ENCODE measurements around the gene FCER2.

FCER2 gene

DNA sequence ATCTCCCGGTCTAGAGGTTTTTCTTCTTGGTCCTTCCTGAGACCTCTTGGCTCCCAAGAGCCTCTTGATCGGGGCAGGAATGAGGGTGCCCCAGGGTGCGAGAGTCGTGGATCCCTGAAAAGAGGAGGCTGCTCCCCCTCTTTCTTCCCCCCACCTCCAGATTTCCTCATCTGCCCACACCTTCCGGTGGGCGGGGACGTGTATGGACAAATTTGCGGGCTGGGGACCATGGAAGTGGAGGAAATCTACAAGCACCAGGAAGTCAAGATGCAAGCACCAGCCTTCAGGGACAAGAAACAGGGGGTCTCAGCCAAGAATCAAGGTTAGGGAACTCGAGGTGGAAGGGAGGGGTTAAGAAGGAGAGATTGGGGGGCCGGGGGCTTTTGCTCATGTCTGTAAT is 25.1 kb downstream of the FCER2 start, which contains the start of gene MCEMP1:
Gene MCEMP1, plus strand, starts transcription at position 237 of the 400 bp plus-strand sequence. Its CDS starts 31 bp downstream, at position 268.
- DNase-seq (ENCODE audit: low spot score): no peak

DNA sequence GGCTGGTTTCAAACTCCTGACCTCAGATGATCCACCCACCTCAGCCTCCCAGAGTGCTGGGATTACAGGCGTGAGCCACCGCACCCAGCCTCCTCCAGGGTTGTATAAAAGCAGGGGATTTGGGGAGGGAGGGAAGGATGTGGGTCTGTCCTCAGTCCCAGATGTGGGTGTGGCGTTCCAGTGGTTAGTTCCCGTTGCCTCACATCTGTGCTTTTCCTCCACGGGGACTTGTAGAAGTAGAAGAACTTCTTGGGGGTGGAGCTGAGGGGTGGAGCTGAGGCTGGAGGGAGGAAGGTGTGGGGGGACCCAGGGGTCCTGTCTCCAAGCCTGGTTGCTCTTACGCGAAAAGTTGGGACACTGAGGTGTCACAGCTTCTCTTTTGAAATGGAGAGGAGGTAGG is 25.6 kb downstream of the FCER2 start:
- DNase-seq (ENCODE audit: low spot score): no peak

DNA sequence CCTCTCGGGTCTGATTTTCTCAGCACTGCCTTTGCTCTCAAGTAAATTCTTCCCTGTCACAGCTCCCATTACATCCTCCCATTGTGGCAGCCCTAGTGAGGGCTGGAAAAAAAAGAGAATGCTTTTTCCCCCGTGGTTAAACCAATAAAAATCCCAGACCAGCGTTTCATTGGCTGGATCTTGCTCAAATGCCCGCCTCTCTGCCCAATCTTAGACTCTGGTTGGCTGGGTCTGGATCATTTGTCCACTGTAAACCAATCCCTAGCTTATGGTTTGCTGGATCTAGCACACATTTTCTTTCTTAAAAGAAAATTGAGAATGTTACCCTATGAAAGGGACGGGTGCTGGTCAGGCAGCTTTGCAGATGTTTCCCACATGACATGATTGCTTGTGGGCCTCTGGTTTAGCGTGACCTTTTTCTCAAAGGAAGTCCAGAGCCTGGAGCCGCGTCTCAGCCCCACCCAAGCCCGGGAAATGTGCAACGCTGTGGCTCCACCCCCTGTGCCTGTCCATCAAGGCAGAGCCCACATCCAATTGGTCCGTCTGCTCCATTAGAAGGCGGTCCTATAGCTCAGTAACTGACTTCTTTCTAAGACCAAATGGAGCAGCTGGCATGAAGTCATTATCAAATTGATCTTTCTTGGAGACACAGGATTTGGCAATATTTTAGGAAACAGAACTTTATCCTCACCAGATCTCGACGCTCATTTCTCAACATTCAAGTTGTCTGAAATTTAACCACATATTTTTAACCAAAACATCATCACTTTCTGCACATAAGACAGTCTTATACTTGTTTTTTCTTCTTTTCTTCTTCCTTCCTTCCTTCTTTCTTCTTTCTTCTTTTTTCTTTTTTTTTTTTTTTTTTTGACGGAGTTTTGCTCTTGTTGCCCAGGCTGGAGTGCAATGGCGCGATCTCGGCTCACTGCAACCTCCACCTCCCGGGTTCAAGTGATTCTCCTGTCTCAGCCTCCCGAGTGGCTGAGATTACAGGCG is 27.6 kb downstream of the FCER2 start:
- DNase-seq (ENCODE audit: low spot score): peak; percentile 22

DNA sequence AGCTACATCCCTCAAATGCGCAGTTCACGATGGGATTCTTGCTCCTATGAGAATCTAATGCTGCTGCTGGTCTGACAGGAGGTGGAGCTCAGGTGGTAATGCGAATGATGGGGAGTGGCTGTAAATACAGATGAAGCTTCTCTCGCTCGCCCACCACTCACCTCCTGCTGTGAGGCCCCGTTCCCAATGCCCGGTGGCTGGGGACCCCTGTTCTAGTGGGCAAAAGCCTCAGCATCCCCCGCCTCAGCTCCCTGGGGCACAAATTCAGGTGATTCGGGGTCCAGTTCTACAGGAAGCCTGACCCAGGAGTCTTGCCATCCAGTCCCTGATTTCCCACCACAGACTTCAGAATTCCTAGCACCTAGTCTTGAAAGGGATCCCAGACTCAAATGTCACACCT is 29.4 kb downstream of the FCER2 start:
- DNase-seq (ENCODE audit: low spot score): no peak

DNA sequence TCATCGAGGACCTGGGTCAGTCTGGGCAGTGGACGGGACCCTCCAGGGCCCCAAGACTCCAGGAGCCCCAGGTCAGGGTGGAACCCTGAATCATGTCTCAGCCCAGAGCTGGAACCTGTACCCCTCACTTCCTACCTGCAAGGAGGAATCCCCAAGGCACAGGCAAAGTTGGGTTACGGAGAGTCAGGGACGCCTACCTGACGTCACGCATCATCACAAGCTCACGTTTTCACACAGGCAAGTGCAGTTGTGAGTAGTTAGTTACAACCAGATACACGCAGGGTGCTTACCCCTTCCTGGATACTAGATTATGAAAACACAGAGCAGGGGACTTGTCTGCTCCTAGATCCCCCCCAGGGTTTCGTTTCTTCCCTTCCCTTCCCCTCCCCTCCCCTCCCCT is 31.1 kb downstream of the FCER2 start:
- DNase-seq (ENCODE audit: low spot score): no peak

DNA sequence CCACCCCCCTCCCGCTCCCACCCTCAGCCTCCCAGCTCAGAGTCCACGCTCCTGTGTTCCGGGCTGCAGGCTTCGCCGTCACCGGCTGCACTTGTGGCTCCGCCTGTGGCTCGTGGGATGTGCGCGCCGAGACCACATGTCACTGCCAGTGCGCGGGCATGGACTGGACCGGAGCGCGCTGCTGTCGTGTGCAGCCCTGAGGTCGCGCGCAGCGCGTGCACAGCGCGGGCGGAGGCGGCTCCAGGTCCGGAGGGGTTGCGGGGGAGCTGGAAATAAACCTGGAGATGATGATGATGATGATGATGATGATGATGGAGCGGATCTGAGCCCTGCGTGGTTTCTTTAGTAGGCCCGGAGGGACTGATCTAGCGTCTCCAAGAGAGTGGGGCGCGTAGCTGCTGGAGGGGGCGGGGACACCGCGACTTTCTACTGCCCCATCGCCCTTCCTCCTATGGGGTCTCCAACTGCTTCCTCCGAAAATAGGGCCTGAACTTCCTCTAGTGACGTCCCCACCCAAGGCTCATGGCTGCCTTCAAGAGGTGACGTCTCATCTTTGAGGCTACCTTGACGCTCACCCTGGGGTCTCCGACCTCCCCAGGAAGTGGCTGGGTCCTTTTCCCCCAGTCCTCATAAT is 31.7 kb downstream of the FCER2 start:
- DNase-seq (ENCODE audit: low spot score): no peak

DNA sequence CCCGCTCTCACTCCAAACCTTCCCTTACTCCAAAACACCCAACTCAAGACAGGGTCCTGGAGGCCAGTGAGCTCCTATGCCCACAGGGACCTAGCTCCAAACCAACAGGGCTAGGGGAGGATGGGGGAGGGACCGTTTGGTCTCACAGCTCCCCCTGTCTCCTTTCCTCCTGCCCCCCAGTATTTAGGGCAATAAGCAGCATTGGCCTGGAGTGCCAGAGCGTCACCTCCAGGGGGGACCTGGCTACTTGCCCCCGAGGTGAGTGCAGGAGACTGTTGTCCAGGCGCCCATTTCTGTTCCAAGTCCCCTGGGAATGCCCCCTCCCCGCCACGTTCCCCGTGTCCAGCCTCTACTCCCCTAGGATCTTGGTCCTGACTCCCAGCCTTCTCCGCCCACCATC is 32.3 kb downstream of the FCER2 start:
- no peak for DNase-seq (ENCODE audit: low spot score)

DNA sequence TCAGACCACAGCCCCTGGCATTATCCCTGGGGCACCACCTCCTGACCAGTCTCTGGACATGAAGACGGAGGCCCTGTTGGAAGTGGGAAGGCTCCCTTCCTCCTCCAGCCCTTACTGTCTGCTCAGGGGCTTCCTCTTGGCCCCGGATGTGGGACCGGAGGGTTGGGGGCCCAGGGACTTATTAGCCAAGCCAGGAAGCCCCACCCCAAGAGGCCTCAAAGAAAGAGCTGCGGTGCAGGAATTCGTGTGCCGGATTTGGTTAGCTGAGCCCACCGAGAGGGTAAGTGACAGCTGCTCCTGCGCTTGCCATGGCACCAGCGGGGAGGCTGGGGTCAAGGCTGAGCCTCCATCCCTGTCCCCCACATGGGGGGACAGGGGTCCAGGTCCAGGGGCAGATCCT is 33.1 kb downstream of the FCER2 start, which contains the start of gene RETN:
Gene RETN, plus strand, starts transcription at position 208 of the 400 bp plus-strand sequence. CDS start 278 bp downstream, outside the sequence.
- DNase-seq (ENCODE audit: low spot score): no peak

DNA sequence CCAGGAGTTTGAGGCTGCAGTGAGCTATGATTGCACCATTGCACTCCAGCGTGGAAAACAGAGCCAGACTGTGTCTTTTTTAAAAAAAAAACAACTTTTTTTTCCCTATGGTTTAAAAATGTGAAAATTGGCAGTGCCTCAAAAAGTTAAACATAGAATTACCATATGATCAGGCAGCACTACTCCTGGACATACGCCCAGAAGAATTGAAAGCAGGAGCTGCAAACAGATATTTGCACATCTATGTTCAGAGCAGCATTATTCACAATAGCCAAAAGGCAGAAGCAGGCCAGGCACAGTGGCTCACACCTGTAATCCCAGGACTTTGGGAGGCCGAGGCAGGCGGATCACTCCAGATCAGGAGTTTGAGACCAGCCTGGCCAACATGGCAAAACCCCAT is 36.9 kb downstream of the FCER2 start:
- DNase-seq (ENCODE audit: low spot score): no peak

DNA sequence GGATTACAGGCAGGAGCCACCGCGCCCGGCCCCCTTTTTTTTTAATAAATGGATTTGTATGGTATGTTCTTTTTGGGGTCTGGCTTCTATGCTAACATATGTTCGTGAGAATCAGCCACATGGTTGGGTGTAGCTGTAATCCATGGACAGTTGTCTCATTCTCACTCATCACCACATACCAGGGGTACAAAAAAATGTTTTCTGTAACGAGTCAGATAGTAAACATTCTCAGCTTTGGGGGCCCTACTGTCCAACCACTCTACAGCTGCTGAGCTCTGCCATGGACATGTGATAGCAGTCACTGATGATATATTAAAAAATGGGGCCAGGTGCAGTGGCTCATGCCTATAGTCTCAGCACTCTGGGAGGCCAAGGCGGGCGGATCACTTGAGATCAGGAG is 38.2 kb downstream of the FCER2 start:
- DNase-seq (ENCODE audit: low spot score): no peak

DNA sequence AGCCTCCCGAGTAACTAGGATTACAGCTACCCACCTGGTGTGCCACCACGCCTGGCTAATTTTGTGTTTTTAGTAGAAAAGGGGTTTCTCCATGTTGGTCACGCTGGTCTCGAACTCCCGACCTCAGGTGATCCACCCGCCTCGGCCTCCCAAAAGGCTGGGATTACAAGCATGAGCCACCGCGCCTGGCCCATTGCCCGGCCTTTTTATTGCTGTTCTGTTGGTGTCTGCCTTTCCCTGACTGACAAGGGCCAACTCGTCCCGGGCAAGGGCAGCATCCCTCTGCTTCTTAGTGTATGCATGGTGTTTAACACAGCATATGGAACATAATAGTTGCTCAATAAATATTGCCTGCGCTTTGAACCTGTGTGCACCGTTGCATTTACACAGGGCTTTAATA is 39.3 kb downstream of the FCER2 start:
- DNase-seq (ENCODE audit: low spot score): no peak

DNA sequence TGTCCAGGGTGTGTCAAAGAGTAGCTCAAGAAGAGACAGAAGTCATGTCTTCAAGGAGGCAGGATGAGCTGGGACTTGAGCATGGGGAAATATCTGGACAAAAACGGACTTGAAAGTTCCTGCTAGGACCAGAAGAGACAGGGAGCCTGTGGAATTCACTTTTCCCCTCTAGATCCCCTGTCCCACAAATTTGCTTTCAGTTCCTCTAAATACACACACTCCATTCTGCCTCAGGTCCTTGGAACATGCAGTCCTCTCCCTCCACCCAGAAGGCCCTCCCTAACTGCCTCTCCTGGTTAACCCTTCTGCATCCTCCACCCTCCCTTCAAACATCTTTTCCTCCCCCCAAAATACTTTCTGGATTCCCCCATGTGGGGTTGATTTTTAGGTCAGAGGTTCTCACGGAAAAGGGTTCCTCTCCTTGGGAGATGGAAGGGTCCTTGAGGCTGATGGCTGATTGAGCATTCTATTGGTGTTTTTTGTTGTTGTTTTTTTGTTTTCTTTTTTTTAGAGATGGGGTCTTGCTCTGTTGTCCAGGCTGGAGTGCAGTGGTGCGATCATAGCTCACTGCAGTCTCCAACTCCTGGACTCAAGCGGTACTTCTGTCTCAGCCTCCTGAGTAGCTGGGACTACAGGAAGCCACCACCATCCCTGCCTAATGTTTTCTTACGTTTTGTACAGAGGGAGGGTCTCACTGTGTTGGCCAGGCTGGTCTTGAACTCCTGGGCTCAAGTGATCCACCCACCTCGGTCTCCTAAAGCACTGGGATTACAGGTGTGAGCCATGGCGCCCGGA is 40.0 kb downstream of the FCER2 start:
- no peak for DNase-seq (ENCODE audit: low spot score)

DNA sequence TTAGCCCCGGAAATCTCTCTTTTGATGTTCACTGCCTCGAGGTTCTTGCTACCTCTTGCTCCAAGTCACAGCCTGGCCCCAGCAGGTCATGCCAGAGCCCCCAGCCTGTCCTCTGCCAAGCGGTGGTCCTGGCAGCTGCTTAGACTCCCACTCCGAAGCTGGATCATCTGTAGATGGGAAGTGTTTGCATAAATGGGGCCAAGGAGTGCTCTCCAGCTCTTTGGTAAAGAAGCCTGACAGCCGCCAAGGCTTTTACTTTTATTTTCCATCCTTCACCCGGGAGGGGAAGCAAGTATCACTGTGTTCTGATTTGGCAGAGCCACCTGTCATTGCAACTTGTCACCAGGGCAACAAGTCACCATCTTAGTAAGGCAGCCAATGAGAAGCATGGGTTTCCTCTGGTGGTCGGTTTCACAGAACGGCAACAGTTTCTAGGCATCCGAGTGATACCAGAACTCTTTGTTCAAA is 43.7 kb downstream of the FCER2 start:
- DNase-seq (ENCODE audit: low spot score): no peak

DNA sequence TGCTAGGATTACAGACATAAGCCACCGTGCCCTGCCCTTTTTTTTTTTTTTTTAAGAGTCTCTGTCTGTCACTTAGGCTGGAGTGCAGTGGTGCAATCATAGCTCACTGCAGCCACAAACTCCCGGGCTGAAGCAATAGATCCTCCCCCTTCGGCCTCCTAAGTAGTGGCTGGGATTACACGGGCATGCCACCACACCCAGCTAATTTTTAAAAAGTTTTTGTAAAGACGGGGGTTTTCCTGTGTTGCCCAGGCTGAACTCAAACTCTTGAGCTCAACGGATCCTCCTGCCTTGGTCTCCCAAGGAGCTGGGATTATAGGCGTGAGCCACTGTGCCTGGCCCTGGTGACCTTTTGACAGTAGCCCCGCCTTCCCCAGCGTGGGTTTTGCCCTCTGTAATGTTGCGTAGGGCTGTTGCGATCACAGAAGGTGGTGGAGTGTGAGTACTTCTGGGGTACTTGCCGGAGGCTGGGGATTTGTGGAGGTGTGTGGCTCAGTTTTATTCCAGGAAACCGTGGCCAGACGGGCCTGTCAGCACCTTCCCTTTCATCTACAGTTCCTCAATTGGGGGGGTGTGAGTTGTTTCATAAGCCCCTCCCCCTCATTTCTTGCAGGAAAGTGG is 44.7 kb downstream of the FCER2 start:
- no peak for DNase-seq (ENCODE audit: low spot score)

DNA sequence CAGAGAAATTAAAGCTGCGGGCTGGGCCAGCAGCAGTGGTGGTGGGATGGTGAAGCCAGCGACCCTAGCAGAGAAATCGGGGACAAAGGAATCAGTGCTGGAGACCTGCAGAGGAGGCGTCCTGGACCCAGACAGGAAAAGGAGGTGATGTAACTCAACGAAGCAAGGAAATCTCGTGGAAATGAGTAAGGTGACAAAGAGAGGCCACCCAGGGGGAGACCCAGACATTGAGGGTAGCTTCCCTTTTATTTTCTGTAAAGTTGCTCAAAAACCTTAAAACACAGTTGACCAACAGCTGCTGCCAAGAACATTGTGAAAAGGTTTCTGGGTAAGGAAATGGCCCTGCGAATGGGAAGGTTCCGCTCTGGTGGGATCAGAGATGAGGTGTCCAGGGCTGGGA is 46.4 kb downstream of the FCER2 start:
- DNase-seq (ENCODE audit: low spot score): no peak

DNA sequence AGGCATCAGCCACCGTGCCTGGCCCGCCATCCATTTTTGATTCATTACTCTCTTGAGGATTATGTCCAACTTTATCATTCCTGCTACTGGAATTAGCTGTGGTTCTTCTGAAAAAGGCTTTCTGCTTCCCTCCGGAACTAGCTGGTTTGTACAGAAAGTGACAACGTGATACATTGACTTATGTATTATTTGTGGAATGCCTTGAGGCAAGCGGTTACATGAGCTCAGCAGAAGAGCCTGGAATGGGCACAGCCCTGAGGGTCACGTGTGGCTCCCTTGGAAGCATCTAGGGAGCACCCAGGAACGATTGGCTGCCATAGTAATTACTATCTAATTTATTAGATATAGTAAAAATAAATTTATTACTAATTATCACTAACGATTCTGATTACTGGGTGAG is 47.5 kb downstream of the FCER2 start:
- no peak for DNase-seq (ENCODE audit: low spot score)

DNA sequence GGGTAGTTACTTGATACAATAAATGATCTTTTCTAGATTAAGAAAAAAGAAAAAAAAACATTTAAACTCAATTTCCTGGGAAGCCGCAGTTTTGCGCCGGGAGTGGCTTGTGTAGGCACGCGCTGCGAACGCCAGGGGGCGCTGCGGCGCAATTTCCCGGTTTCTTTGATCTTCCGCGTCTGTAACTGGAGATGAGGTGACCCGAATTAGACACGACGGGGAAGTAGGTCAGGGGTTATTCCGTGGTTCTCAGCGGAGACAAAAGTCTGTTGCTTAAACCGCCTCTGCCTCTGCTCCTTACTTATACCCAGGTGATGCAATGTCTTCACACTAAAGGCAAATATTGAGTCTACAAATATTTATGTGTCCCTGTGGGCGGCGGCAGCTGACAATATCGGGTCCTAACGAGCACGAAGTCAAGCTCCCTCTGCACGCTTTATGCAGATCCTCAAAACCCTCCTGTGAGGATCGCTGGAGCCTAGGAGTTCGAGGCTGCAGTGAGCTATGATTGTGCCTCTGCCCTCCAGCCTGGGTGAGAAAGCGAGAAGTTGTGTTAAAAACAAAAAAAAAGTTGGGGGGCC is 49.8 kb downstream of the FCER2 start:
- peak; percentile 77 for DNase-seq (ENCODE audit: low spot score)

DNA sequence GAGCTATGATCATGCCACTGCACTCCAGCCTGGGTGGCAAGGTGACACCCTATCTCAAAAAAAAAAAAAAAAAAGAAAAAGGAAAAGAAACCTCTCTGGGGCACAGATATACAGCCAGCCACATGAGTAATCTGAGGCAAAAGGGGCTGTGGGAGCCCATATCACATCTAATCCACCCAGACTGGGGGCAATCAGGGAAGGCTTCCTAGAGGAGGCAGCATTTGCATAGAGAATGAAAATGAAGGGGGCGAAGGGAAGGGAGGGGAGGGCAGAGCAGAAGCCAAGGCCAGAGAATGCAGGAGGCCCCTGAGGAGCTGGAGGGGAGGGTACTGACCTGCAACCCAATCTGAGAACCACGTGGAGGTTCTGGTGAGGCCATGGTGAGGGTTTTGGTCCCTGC is 51.8 kb downstream of the FCER2 start:
- no peak for DNase-seq (ENCODE audit: low spot score)

DNA sequence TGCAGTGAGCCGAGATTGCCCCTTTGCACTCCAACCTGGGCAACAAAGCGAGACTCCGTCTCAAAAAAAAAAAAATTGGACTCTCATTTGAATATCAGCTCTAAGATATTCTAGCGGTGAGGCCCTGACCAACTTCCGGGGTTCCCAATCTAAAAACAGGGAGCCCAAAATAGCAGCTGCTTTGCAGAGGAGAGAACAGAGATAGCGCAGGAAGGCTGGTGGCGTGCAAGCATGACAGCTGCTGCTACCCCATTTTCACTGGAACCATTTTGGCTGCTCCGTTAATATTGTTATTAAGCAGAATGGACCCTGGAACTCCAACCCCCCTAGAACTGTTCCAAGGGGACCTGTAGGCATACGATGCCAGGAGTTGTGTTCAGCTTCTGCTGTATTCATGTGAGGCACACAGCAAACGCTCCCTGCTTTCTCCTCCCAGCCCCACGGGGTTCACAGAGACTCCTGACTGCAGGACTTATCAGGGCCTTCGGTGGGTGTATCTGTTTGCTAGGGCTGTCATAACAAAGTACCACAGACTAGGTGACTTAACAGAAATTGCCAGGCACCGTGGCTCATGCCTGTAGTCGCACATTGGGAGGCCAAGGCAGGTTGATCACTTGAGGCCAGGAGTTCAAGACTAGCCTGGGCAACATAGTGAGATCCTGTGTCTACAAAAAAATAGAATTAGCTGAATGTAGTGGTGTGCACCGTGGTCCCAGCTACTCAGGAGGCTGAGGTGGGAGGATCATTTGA is 53.5 kb downstream of the FCER2 start:
- no peak for DNase-seq (ENCODE audit: low spot score)

DNA sequence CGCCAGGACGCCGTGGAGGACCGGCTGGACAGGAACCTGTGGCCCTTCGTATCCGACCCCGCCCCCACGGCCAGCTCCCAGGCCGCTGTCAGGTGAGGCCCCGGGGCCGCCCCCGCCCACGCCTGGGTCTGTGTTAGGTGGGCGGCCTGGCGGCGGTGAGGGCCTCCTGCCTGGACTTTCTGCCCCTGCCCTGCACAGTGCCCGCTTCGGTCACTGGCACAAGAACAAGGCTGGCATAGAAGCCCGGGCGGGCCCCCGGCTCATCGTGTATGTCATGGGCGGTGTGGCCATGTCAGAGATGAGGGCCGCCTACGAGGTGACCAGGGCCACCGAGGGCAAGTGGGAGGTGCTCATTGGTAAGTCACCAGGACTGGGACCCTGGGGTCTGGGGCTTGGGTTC is 54.8 kb downstream of the FCER2 start:
- no peak for DNase-seq (ENCODE audit: low spot score)

DNA sequence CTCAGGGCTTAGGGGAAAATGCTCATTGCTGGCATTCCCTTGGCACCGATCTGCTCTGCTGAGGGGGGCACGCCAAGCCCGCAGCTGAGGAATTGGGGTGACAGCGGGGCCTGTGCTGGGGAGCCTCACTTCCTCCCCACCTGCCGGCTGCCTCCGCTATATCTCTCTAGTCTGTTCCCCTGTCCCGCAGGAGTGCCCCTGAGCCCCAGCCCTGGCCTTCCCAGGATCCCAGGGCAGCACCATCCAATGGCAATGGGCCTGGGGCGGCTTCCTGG is 55.6 kb downstream of the FCER2 start:
- no peak for DNase-seq (ENCODE audit: low spot score)
